GM19468 (cell line): ENCODE results near the gene CCDC7.
"Not testable (repeated sequence)": the region's sequence is repeated elsewhere in the genome, so short reads cannot be mapped to it uniquely, and the experiment has no call there.

Experiments
- ATAC-seq: cut with Tn5 transposase; IDR thresholded peaks from one replicate; pipeline ENCODE4 v1.9.1; 2021; ENCODE audit warnings: mild to moderate bottlenecking, moderate library complexity, moderate number of reproducible peaks; ENCODE audit not compliant: unreplicated experiment; ENCODE audit errors: extremely low read depth

Gene CCDC7

GRCh38 chr10:32909456-32909855 is 463.5 kb downstream of the CCDC7 start:
- no peak for ATAC-seq

- not testable (repeated sequence) for ATAC-seq
Observed at GRCh38 chr10:32909970-32910369, 464.0 kb downstream of the CCDC7 start.

- ATAC-seq, result no peak
Observed at GRCh38 chr10:32911285-32912016, 465.5 kb downstream of the CCDC7 start.

- not testable (repeated sequence) for ATAC-seq
Observed at GRCh38 chr10:32917817-32918216, 471.9 kb downstream of the CCDC7 start.

- ATAC-seq, result no peak
Observed at GRCh38 chr10:32922170-32922569, 476.2 kb downstream of the CCDC7 start.

- no peak for ATAC-seq
Observed at GRCh38 chr10:32923134-32923533, 477.2 kb downstream of the CCDC7 start.

GRCh38 chr10:32923849-32924248 is 477.9 kb downstream of the CCDC7 start:
- ATAC-seq, result no peak
